HG02610 (cell line): ENCODE data around the gene AGTRAP.

Experiments used
- ATAC-seq: cut with Tn5 transposase; IDR thresholded peaks from one replicate; pipeline ENCODE4 v1.9.1; 2021; ENCODE audit warnings: mild to moderate bottlenecking, moderate library complexity; ENCODE audit not compliant: unreplicated experiment

AGTRAP gene

GRCh38 chr1:11795238-11795890 is 59.4 kb downstream of the AGTRAP start:
- no peak for ATAC-seq

- no peak for ATAC-seq
Observed at GRCh38 chr1:11796036-11796828, 60.3 kb downstream of the AGTRAP start.

GRCh38 chr1:11797525-11798216 is 61.7 kb downstream of the AGTRAP start:
- ATAC-seq = no peak

GRCh38 chr1:11799099-11799498 is 63.2 kb downstream of the AGTRAP start:
- ATAC-seq = no peak

GRCh38 chr1:11799896-11800295 is 64.0 kb downstream of the AGTRAP start:
- ATAC-seq = no peak

GRCh38 chr1:11800391-11800755 is 64.4 kb downstream of the AGTRAP start:
- ATAC-seq = no peak
